K562 (cell line): Measurements from ENCODE around the gene BIRC3. TPM values are rescaled to one million over a fixed set of nuclear protein-coding genes. Genes with fewer than 3 reads are reported as not detected.
A peak's percentile ranks its signal among the peaks of the same experiment; 100 is the strongest.

ENCODE experiments used
- BHLHE40 ChIP-seq: IDR thresholded peaks from 2 replicates; pipeline ENCODE4 v1.6.1; 2011; ENCODE audit warnings: low read length, improper control_type of control experiment
- CBFB ChIP-seq: sonication (generic); formaldehyde crosslinking; IDR thresholded peaks from 2 replicates; pipeline ENCODE4 v1.4.0; 2020; ENCODE audit warnings: mild to moderate bottlenecking, missing genetic modification reagents
- DPF2 ChIP-seq: fragments of 450-650 bp; IDR thresholded peaks from 2 replicates; pipeline ENCODE4 v1.6.1; 2016
- FOXJ2 ChIP-seq: fragments of 200-800 bp; sonication (Bioruptor generic); IDR thresholded peaks from 2 replicates; pipeline ENCODE4 v1.6.1; 2016; ENCODE audit warnings: missing genetic modification characterization, missing compliant biosample characterization
- FOXP1 ChIP-seq: sonication (generic); formaldehyde crosslinking; IDR thresholded peaks from 2 replicates; pipeline ENCODE4 v1.8.0; 2022; ENCODE audit warnings: mild to moderate bottlenecking, missing genetic modification reagents
- HDAC2 ChIP-seq: fragments of 450-650 bp; IDR thresholded peaks from 2 replicates; pipeline ENCODE4 v1.6.1; 2016; ENCODE audit warnings: mild to moderate bottlenecking
- MCM3 ChIP-seq: fragments of 450-650 bp; IDR thresholded peaks from 2 replicates; pipeline ENCODE4 v1.6.1; 2016
- MEF2A ChIP-seq: IDR thresholded peaks from 2 replicates; pipeline ENCODE4 v1.6.1; 2011; ENCODE audit warnings: low read depth, mild to moderate bottlenecking, low read length, moderate library complexity; ENCODE audit not compliant: control insufficient read depth
- TAF15 ChIP-seq: fragments of 200-400 bp; formaldehyde crosslinking; IDR thresholded peaks from 2 replicates; pipeline ENCODE4 v1.6.1; 2017; ENCODE audit warnings: mild to moderate bottlenecking, low read depth, low read length, moderate library complexity
- TRIM24 ChIP-seq, 2 experiments: fragments of 450-650 bp; IDR thresholded peaks; 2 replicates each; pipeline ENCODE4 v1.6.1; 2016
- ZKSCAN8 ChIP-seq: fragments of 200-800 bp; sonication (Bioruptor generic); IDR thresholded peaks from 2 replicates; pipeline ENCODE4 v1.6.1; 2016; ENCODE audit warnings: missing genetic modification characterization, missing compliant biosample characterization
- ZNF121 ChIP-seq: sonication (generic); formaldehyde crosslinking; conservative IDR thresholded peaks from 2 replicates; pipeline ENCODE4 v1.8.0; 2022; ENCODE audit warnings: missing genetic modification reagents
- ZNF699 ChIP-seq: fragments of 250-450 bp; sonication (Bioruptor Pico); IDR thresholded peaks from 2 replicates; pipeline ENCODE4 v1.8.0; 2021; ENCODE audit warnings: mild to moderate bottlenecking, moderate library complexity; ENCODE audit not compliant: insufficient replicate concordance
- ZNF830 ChIP-seq: fragments of 250-450 bp; sonication (Bioruptor Pico); IDR thresholded peaks from 2 replicates; pipeline ENCODE4 v1.5.0; 2021; ENCODE audit warnings: mild to moderate bottlenecking
- polyA plus RNA-seq, 8 experiments: library from polyadenylated mRNA; depleted of rRNA in 4 of 8; stranded (reverse) in 5 of 8; unstranded in 3 of 8; fragments of >200 nt; fragmentation: Nextera tagmentation in 2 of 8; fragmentation: Illumina TruSeq in 1 of 8; extraction: Ambion mirVana in 2 of 8; extraction: Trizol in 1 of 8; gene quantifications; 2 replicates each; pipeline versions ENCODE4 v1.2.1 to v1.2.3, GENCODE V29; 2011 to 2014; ENCODE audit warnings: inconsistent platforms in 1 of 8, missing spikeins in 1 of 8
- total RNA-seq, 7 experiments: library from RNA; depleted of rRNA in 6 of 7; stranded (reverse); fragments of >200 nt in 6 of 7; fragmentation: Illumina TruSeq in 2 of 7; extraction: Trizol in 2 of 7; gene quantifications; 2 replicates each; pipeline versions ENCODE4 v1.2.1 to v1.2.3, GENCODE V29; 2011 to 2021; ENCODE audit warnings: low replicate concordance in 1 of 7
- TF ChIP-seq, protein P1 (sequence below): sonication (generic); formaldehyde crosslinking; IDR thresholded peaks from 2 replicates; pipeline ENCODE4 v1.8.0; 2023; ENCODE audit warnings: missing genetic modification reagents, mild to moderate bottlenecking, borderline replicate concordance
- TF ChIP-seq, protein P2 (sequence below), 3 experiments: IDR thresholded peaks in 2 of 3; conservative IDR thresholded peaks in 1 of 3; 2 replicates each; pipeline ENCODE4 v1.5.1; 2011 to 2012; ENCODE audit warnings: low read length in 3 of 3, mild to moderate bottlenecking in 3 of 3, control low read depth in 2 of 3, improper control_type of control experiment in 1 of 3, inconsistent platforms in 1 of 3, low read depth in 1 of 3, mixed read lengths in 1 of 3, moderate library complexity in 1 of 3; ENCODE audit not compliant: insufficient read depth in 2 of 3
- TF ChIP-seq, protein P3 (sequence below): sonication (generic); formaldehyde crosslinking; IDR thresholded peaks from 2 replicates; pipeline ENCODE4 v1.8.1; 2022; ENCODE audit warnings: missing genetic modification reagents

BIRC3 gene
- total and polyA plus RNA-seq, 9 of the 15 experiments (the other 6 are each of a cell fraction or from before 2014, with no cell fraction given): 0.08 to 0.42 (median 0.18) TPM

DNA sequence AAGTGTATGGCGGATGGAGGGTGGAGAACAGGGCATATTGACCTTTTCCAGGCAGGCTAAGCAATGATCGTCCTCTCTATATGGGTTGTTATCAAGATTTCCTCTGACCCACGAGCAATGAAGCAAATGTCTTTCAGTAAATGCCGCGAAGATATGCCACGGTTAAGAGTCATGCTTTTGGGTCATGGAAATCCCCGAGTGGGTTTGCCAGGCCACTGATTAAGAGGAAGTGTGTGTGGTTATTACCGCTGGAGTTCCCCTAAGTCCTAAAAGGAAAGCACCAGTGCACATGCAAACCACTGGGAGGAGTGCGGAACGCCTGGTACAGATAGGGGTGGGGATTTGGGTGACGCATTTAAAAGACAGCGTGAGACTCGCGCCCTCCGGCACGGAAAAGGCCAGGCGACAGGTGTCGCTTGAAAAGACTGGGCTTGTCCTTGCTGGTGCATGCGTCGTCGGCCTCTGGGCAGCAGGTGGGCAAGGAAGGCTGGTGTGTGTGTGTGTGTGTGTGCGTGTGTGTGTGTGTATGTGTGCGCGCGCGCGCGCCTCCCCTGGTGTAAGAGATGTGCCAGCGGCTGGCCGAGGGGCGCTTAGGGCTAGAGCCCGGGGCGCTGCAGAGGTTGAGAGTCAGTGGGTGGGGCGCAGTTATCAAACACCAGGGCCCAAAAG, at the start of gene BIRC3 (continued):
- TF ChIP-seq, protein P1, sequence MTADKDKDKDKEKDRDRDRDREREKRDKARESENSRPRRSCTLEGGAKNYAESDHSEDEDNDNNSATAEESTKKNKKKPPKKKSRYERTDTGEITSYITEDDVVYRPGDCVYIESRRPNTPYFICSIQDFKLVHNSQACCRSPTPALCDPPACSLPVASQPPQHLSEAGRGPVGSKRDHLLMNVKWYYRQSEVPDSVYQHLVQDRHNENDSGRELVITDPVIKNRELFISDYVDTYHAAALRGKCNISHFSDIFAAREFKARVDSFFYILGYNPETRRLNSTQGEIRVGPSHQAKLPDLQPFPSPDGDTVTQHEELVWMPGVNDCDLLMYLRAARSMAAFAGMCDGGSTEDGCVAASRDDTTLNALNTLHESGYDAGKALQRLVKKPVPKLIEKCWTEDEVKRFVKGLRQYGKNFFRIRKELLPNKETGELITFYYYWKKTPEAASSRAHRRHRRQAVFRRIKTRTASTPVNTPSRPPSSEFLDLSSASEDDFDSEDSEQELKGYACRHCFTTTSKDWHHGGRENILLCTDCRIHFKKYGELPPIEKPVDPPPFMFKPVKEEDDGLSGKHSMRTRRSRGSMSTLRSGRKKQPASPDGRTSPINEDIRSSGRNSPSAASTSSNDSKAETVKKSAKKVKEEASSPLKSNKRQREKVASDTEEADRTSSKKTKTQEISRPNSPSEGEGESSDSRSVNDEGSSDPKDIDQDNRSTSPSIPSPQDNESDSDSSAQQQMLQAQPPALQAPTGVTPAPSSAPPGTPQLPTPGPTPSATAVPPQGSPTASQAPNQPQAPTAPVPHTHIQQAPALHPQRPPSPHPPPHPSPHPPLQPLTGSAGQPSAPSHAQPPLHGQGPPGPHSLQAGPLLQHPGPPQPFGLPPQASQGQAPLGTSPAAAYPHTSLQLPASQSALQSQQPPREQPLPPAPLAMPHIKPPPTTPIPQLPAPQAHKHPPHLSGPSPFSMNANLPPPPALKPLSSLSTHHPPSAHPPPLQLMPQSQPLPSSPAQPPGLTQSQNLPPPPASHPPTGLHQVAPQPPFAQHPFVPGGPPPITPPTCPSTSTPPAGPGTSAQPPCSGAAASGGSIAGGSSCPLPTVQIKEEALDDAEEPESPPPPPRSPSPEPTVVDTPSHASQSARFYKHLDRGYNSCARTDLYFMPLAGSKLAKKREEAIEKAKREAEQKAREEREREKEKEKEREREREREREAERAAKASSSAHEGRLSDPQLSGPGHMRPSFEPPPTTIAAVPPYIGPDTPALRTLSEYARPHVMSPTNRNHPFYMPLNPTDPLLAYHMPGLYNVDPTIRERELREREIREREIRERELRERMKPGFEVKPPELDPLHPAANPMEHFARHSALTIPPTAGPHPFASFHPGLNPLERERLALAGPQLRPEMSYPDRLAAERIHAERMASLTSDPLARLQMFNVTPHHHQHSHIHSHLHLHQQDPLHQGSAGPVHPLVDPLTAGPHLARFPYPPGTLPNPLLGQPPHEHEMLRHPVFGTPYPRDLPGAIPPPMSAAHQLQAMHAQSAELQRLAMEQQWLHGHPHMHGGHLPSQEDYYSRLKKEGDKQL: no peak
- TF ChIP-seq TAF15: no peak
- no peak for TF ChIP-seq CBFB (CRISPR knock-in tag)
- TF ChIP-seq MEF2A: no peak
- TF ChIP-seq, protein P2, sequence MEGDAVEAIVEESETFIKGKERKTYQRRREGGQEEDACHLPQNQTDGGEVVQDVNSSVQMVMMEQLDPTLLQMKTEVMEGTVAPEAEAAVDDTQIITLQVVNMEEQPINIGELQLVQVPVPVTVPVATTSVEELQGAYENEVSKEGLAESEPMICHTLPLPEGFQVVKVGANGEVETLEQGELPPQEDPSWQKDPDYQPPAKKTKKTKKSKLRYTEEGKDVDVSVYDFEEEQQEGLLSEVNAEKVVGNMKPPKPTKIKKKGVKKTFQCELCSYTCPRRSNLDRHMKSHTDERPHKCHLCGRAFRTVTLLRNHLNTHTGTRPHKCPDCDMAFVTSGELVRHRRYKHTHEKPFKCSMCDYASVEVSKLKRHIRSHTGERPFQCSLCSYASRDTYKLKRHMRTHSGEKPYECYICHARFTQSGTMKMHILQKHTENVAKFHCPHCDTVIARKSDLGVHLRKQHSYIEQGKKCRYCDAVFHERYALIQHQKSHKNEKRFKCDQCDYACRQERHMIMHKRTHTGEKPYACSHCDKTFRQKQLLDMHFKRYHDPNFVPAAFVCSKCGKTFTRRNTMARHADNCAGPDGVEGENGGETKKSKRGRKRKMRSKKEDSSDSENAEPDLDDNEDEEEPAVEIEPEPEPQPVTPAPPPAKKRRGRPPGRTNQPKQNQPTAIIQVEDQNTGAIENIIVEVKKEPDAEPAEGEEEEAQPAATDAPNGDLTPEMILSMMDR (IDR thresholded peaks at IDR 0.05 in 2 of 3, conservative IDR thresholded peaks at IDR 0.05 in 1 of 3; ENCODE audit: insufficient read depth in 2 of 3, low read depth in 1 of 3, low read length in 3 of 3): peak in 2 of 3 experiments; percentile 42 to 43; a peak in 5 of 6 replicates
- no peak for TF ChIP-seq MCM3
- no peak for TF ChIP-seq ZNF121 (CRISPR knock-in tag)
- TF ChIP-seq BHLHE40: peak; percentile 78
- TF ChIP-seq HDAC2: peak; percentile 67
- TF ChIP-seq, protein P3, sequence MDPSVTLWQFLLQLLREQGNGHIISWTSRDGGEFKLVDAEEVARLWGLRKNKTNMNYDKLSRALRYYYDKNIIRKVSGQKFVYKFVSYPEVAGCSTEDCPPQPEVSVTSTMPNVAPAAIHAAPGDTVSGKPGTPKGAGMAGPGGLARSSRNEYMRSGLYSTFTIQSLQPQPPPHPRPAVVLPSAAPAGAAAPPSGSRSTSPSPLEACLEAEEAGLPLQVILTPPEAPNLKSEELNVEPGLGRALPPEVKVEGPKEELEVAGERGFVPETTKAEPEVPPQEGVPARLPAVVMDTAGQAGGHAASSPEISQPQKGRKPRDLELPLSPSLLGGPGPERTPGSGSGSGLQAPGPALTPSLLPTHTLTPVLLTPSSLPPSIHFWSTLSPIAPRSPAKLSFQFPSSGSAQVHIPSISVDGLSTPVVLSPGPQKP: no peak
- no peak for TF ChIP-seq FOXP1 (CRISPR knock-in tag)
- TF ChIP-seq DPF2: peak; percentile 54
- no peak for TF ChIP-seq FOXJ2 (tag)
- no peak for TF ChIP-seq ZNF699 (CRISPR knock-in tag)
- 0 out of 4 replicates have a peak, but pooled peaks of 1 of the 2 experiments have one; percentile 38 for TF ChIP-seq TRIM24 (IDR thresholded peaks at IDR 0.05)
- TF ChIP-seq ZKSCAN8 (CRISPR knock-in tag): no peak
- TF ChIP-seq ZNF830 (CRISPR knock-in tag): no peak
